ENCODE results near the gene PACSIN2.
"Not testable (repeated sequence)": the region's sequence is repeated elsewhere in the genome, so short reads cannot be mapped to it uniquely, and the experiment has no call there.

PACSIN2 gene, protein sequence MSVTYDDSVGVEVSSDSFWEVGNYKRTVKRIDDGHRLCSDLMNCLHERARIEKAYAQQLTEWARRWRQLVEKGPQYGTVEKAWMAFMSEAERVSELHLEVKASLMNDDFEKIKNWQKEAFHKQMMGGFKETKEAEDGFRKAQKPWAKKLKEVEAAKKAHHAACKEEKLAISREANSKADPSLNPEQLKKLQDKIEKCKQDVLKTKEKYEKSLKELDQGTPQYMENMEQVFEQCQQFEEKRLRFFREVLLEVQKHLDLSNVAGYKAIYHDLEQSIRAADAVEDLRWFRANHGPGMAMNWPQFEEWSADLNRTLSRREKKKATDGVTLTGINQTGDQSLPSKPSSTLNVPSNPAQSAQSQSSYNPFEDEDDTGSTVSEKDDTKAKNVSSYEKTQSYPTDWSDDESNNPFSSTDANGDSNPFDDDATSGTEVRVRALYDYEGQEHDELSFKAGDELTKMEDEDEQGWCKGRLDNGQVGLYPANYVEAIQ
- 30.6 to 48.4 (median 42.2) reads per million in 4 donors for total RNA-seq

- DNase-seq = peak; percentile 97 to 99 (median 97)
These were observed at the start of gene PACSIN2 for GRCh38 chr22:43014869-43015676. Gene PACSIN2 (minus strand): TSS chr22:43015149. CDS start chr22:42912080, 103,069 bp downstream.

DNA sequence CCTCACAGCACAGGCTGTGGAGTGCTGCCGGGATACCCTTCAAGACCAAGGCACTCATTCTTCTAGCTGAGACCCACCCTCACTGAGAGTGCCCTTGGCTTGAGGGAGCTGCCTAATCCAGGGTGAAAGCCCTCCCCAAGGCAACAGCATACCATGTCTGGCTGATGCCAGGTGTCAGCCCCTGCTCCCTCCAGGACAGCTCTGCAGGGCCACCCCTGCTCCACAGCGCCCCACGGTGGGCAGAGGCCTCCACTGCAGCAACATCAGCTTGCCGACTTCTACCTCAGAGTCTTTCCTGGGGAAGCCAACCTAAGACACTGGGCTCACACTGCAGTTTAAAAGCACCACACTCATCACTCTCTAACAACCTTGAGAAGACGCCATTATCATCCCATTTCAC, 45.2 kb upstream of the PACSIN2 start:
- peak in 3 of 5 donors; percentile 11 to 37 (median 14) for DNase-seq

- DNase-seq = no peak
These were observed 42.7 kb upstream of the PACSIN2 start for GRCh38 chr22:43057641-43058040.

DNA sequence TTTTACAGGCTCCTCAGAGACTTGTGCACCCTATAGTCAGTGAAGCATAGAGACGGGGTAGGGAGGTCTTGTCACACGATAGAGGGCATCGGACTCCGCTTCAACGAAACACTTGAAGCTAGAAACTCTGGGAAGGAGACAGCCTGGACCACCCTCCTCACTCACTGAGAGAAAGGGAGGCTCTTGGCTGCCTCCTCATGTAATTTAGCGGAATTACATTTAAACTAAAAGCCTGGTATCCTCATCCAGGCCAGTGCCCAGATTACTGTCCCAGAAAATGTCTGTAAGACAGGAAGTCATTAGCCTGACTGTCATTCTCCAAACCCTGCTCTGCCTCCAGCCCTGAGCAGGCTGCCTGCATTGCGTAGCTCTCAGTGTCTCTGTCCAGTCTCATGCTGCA, 38.2 kb upstream of the PACSIN2 start:
- DNase-seq = no peak

DNA sequence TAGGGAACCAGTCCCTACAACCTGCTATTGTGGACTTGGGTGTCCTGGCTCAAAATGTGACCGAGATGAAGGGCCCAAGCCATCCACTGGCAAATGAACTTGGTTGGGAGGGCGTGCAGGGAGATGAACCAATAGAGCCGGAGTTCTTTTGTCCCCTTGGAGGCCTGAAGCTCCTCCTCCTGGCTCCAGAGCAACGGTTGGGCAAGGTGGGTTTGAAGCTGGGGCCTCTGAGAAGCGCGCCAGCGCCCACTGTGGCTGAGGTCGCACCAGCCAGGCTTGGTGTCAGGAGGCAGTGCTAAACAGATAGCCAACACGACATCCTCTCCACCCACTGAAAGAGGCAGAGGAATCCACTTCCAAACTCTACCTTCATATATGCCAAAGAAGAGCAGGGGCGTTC, 36.0 kb upstream of the PACSIN2 start:
- DNase-seq = no peak

DNA sequence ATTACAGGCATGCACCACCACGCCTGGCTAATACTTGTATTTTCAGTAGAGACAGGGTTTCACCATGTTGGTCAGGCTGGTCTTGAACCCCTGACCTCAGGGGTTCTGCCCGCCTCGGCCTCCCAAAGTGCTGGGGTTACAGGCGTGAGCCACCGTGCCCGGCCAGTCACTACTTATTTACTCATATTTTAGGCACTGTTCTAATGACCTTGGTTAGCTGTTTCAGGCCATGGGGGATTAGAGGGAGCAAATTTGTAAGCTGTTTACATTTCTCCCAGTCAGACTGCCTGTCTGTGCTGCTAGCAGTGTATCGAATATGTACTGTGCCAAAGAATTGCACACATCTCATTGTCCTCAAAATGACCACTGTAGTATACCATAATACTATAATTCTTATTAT, 32.7 kb upstream of the PACSIN2 start:
- DNase-seq = no peak

DNA sequence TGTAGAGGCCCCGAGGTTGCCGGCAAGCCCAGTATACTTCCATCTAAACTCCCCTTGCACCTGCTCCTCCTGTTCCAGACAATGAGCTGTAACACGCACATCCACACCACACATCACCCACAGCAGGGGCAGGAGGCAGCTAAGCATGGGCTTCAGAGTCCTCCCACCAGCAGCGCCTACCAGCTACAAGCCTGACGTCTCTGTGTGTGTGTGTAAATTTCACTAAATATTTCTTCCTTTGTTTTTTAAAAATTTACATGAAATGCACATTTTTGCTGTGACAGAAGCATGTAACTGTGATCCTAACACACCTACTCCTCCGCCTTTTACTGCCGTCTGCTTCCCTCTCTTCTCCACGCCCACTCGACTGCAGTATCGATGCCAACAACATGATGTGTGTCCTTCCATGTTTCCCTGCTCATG, 29.4 kb upstream of the PACSIN2 start:
- DNase-seq = no peak

GRCh38 chr22:43042101-43042780, 27.3 kb upstream of the PACSIN2 start:
- DNase-seq = no peak

- no peak for DNase-seq
These were observed 24.9 kb upstream of the PACSIN2 start for GRCh38 chr22:43039800-43040199.

- DNase-seq = no peak
These were observed 23.4 kb upstream of the PACSIN2 start for GRCh38 chr22:43038325-43038724.

- DNase-seq = no peak
These were observed 21.4 kb upstream of the PACSIN2 start for GRCh38 chr22:43036282-43036829.

- no peak for DNase-seq
These were observed 20.3 kb upstream of the PACSIN2 start for GRCh38 chr22:43035250-43035649.

DNA sequence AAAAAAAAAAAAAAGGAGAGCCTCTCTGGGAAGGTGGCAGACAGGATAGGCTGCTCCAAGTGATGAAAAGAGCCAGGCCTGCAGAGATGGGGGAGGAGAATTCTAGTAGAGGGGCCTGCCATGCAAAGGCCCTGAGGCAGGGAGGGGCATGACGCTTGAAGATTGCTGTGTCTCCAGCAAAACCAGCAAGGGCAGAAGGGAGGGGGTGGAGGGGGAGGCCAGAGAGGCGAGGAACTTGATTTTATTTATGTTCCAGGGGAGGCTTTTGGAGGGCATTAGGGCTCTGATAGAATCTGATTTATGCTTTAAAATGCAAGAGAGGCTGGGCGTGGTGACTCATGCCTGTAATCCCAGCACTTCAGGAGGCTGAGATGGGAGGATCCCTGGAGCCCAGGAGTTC, 16.7 kb upstream of the PACSIN2 start:
- no peak for DNase-seq

DNA sequence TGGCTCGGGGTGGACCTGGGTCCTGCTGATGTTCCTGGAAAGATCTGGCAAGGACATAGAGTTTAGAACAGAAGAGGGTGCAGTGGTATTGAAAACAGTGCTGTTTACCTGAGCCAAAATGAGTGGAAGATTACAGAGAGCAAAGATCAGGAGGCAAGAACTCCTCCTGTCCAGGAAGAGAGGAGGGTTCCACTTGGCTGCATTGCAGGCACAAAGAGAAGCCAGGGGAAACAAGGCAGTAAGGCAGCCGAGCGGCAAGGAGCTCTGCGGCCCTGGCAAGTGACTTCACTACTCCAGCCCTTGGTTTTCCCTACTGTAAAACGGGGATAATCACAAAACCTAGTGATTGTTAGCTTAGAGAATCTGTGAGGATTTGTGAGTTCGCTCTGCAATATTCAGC, 3.7 kb upstream of the PACSIN2 start:
- DNase-seq = no peak

DNA sequence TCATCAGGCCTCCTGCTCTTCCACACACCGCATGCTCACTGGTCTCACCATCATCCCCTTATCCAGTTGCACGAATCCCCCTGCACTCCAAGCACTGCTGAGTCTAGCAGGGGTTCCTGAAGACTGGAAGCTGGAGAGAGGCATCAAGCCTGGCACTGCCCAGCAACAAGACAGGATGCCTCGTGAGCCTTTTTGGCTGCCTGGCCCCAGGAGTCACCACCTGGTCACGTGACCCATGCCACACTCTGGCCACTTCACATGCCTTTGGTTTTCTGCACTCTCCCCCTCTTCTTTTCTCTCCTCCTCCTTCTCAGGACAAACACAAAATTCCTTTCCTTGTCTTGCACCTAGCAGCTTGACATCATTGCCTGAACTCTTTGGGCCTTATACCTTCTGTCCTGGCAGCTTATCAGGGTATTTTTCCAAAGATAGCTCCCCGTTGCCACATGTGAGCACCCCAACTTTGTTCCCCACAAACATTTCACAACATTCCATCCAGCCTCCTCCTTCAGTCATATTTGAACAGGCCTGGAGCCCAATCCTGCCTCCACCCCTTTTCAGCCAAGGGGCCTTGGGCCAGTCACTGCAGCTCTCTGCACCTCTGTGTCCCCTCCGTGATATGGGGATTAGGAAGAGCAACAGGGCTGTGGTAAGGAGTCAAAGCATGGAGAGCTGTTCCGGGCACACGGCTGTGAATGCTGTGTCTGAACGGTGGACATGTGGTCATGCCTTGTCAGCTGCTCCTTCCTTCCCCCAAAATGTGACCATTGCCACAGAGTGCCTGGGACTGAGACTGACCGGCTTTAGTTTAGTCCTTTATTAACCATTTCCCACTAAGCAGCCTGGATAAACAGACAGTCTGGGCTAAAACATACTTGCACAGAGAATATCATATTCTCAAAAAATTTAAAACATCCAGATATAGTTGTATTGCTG, 2.8 kb upstream of the PACSIN2 start:
- DNase-seq = no peak

DNA sequence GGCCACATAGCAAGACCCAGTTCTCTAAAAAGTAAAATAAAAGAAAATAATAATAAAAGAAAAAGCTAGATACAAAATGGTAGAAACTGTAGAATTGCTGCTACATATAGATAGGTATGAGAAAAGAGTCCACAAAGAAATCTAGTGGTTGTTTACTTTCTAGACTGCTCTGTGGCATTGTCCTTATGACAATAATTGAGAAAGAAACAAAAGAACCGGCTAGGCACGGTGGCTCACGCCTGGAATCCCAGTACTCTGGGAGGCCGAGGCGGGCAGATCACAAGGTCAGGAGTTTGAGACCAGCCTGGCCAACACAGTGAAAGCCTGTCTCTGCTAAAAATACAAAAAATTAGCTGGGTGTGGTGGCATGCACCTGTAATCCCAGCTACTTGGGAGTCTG, 1.2 kb upstream of the PACSIN2 start:
- DNase-seq = not testable (repeated sequence)

- no peak for DNase-seq
These were observed 711 bp upstream of the PACSIN2 start for GRCh38 chr22:43015677-43016042.

DNA sequence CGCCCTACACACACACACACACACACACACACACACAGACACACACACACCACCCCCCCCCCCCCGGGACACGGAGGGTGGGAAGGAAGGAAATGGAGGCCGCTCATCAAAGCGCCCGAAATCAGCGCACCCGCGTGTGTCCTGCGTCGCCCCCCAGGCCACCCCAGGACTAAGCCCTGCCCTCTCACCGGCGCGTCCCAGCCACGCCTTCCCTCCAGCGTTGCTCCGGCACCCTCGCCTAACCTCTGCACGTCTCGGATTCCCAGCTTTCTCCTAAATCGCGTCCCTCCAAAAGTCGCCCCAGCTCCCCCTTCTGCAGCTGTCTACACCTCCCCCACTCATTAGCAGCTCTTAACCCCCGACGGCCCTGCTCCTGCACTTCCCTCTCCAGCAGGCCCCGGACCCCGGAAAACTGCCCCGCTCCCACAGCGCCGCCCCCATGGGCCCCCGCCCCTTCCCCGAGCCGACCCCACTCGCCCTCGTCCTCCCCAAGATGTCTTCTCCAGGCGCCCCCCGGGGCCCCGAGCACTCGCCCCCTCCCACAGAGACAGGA, 557 bp downstream of the PACSIN2 start:
- DNase-seq = peak in 4 of 5 donors; percentile 16 to 44 (median 29)

DNA sequence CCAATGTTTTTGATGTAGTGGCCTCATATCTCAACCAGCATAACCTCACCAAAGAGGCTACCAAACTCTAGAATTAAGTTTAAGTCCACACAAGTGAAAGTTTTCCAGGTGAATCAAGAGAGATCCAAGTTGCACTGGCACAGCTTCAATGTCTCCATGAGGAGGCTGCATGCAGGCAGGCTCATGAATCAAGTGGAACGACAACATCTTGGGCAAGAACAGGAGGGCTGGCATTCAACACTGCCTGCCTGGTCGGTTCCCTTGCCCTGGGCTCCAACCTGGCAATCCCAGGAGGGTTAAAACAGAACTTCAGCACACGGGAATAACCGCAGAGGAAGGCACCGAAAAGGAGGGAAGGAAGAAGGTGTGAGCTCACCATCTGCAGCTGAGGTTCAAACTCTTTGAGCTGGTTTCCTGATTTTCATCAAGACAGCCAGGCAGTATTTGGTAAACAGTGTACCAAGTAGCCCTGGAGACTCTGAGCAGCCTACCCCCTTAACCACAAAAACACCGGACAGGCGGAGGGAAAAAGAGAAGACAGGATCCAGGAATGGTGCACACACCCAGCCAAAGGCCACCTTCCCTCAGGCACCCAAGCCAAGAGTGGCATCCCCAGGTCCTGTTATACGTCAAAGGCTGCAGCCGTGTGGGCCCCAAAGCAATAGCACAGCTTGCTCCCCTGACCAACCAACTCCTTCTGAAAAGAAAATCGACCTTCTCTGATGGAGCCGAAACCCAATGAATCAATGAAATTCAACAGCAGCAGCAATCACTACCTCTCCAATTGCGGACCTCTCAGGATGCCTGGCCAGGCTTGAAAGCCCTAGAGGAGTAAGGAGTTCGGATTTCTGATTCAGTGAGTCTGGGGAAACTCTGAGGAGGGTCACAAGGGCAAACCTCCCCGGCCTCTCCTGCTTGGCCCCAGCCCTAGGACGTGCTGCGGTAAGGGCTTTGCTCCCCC, 1.3 kb downstream of the PACSIN2 start:
- DNase-seq = peak in 1 of 5 donors; percentile 37

- DNase-seq = no peak
These were observed 2.6 kb downstream of the PACSIN2 start for GRCh38 chr22:43012390-43012789.
